Gastroesophageal sphincter (tissue), 3 donors: ENCODE results near the gene SPI1.
"Not testable (repeated sequence)": the region's sequence is repeated elsewhere in the genome, so short reads cannot be mapped to it uniquely, and the experiment has no call there.

ENCODE experiments used
- POLR2A ChIP-seq, 2 donors: fragments of 450-650 bp; IDR thresholded peaks; one replicate each; pipeline ENCODE4 v1.6.1; 2017; ENCODE audit warnings: antibody characterized with exemption in 2 of 2, mild to moderate bottlenecking in 2 of 2, moderate library complexity in 1 of 2
- TF ChIP-seq, protein P1 (sequence below), 4 experiments: fragments of 200-600 bp in 2 of 4; fragments of 450-650 bp in 2 of 4; sonication (generic) in 1 of 4; IDR thresholded peaks; one replicate each; pipeline ENCODE4 v1.5.1; 2017 to 2019; ENCODE audit warnings: antibody characterized with exemption in 4 of 4, mild to moderate bottlenecking in 2 of 4, moderate library complexity in 2 of 4

GRCh38 chr11:47334699-47335411 lies 43.5 kb downstream of the SPI1 start:
- TF ChIP-seq, protein P1, sequence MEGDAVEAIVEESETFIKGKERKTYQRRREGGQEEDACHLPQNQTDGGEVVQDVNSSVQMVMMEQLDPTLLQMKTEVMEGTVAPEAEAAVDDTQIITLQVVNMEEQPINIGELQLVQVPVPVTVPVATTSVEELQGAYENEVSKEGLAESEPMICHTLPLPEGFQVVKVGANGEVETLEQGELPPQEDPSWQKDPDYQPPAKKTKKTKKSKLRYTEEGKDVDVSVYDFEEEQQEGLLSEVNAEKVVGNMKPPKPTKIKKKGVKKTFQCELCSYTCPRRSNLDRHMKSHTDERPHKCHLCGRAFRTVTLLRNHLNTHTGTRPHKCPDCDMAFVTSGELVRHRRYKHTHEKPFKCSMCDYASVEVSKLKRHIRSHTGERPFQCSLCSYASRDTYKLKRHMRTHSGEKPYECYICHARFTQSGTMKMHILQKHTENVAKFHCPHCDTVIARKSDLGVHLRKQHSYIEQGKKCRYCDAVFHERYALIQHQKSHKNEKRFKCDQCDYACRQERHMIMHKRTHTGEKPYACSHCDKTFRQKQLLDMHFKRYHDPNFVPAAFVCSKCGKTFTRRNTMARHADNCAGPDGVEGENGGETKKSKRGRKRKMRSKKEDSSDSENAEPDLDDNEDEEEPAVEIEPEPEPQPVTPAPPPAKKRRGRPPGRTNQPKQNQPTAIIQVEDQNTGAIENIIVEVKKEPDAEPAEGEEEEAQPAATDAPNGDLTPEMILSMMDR (IDR thresholded peaks at IDR 0.05): not testable (repeated sequence)
- TF ChIP-seq POLR2A (IDR thresholded peaks at IDR 0.05): not testable (repeated sequence)
